ENCODE results near the gene TGM4.

Gene TGM4

GRCh38 chr3:44883213-44883955 is 9.0 kb downstream of the TGM4 start:
- DNase-seq, result no peak

DNA sequence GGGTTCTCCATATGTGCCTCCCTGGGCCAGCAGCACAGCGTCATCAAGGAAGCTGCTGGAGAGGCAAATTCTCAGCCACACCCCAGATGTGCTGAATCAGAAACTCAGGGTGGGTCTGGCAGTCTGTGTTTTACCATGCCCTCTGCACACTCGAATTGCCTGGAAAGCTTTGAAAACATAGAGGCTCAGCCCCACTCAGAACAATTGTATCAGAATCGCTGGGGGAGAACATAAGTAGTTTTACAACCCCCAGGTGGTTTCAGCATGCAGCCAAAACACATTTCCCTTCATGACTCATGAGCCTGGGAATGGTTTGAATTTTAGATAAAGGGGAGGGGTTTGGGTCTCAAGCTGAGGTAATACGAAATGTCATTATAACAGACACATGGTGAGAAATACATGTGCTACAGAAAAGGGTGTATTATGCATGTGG is 9.6 kb downstream of the TGM4 start:
- no peak for DNase-seq

DNA sequence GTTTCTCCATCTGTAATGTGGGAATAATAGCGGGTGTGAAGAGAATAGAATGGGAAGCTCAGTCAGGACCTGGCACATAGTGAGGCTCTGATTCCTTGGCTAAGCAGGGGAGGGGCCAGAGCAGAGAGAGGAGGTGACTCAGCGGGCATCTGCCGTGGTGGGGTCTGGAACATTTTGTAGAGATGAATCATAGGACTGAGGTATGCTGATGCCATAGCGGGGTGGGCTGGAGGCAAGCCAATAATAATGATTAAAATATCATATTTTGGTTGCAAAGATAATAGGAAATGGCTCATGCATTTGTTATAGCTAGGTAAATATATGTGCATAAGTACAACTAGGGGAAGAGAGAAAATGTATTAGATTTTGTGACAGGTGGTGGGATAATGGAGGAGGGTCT is 11.2 kb downstream of the TGM4 start:
- DNase-seq, result no peak

GRCh38 chr3:44886561-44886960 is 12.2 kb downstream of the TGM4 start:
- DNase-seq, result no peak

GRCh38 chr3:44887101-44887500 is 12.7 kb downstream of the TGM4 start:
- DNase-seq, result no peak

DNA sequence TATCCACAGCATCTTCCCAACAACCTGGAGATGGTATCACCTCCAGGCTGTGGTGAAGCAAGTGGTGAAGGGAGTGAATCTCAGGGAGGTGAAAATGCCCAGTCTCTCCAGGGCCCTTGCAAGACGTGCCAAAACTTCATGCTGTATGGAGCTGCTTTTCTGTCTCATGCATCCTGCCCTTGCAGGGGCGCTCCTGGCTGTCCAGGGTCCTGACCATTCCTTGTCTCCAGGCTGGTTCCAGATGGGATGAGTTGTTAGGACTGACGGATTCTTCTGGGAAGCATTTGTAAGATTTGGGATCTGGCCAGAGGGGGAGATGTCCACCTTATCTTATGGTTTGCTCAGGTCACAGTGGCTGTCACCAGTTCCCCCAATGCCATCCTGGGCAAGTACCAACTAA is 15.8 kb downstream of the TGM4 start:
- DNase-seq, result no peak

DNA sequence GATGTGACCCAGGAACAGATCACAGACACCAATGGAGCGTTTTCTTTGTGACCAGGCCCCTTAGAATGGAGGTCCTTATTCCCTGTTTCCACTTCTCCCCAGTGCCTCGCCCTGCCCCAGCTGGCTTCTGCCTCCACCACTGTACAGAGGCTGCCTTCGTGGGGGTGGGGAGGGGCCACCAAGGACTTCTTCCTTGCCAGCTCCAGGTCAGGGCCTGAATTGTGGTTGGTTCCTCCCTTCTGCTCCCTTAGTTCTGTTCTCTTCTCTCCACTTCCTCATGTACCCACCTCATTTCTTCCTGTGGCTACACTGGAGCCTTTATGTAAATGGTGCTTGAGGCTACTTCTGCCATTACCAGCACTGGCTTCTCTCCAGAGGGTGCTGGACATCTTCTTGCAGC is 16.4 kb downstream of the TGM4 start:
- DNase-seq, result no peak

DNA sequence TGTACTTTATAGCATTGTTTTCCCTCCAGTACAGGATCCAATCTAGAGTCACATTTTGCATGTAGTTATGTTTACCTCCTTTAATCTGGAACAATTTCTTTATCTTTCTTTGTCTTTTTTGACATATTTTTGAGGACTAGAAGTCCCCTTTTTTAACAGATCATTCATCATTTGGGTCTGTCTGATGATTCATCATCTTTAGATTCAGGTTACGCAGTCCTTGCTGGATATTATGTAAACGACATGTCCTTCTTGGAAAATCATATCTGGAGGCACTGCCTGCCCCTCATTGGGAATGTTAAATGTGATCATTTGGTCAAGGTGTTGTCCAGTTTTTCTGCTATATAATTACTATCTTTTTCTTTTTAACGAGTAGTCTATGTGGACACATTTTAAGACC is 18.3 kb downstream of the TGM4 start:
- no peak for DNase-seq

GRCh38 chr3:44893097-44893496 is 18.7 kb downstream of the TGM4 start:
- no peak for DNase-seq

- DNase-seq, result no peak
These were observed 20.1 kb downstream of the TGM4 start for GRCh38 chr3:44894485-44894884.

GRCh38 chr3:44896440-44896839 is 22.0 kb downstream of the TGM4 start:
- DNase-seq, result no peak

- DNase-seq, result no peak
These were observed 25.4 kb downstream of the TGM4 start for GRCh38 chr3:44899683-44900367.

- no peak for DNase-seq
These were observed 28.2 kb downstream of the TGM4 start for GRCh38 chr3:44902628-44903027.

DNA sequence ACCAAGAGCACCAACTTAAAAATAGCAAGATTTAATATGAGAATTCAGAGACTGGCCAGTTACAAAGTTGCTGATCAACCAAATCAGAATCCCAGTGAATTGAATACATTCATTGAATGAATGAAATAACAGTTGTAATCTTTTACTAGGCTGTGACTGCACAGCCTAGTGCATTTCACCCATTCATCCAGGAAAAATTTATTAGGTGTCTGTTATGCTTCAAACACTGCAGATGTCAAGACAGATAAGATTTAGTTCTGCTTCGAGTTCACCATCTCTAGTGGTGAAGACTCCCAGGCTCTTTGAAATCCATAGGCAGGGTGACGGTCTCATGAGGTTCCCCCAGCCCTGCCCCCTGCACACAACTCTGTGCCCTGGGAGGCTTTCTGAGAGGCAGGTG is 28.9 kb downstream of the TGM4 start:
- DNase-seq, result no peak

- DNase-seq, result no peak
These were observed 29.3 kb downstream of the TGM4 start for GRCh38 chr3:44903751-44904150.

DNA sequence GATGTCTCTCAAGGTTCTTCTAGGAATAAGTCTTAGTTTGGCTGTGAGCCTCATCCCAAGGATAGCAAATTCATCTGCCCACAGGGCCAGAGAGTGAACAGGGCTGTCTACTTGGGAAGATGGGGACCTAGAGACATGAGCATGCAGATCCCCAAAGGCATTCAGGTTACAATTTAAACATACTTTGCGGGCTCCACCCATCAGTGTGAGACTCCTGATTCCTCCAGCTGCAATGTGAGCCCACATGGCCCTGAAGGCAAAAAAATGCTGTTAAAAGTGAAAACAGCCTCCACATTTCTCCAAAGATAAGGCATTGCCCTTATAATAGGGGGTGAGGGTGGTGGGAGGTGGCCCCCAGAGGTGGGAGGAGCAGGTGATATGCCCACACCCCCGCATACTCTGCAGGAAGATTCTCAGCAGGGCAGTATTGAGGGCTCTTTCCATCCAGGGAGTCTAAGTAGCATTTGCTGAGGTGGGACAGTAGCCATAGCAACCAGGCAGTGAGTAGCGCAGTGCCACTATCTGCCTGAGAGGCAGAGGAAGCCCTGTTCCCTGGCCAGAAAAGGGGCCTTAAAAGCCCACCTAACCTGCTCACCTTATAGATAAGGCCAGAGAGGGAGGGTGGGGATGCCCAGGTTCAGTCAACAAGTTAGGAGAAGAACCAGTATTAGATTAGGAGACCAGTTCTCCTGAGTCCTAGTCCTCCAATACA is 31.2 kb downstream of the TGM4 start:
- no peak for DNase-seq

GRCh38 chr3:44906997-44907396 is 32.6 kb downstream of the TGM4 start:
- no peak for DNase-seq

GRCh38 chr3:44907612-44908011 is 33.2 kb downstream of the TGM4 start:
- no peak for DNase-seq

- no peak for DNase-seq
These were observed 34.7 kb downstream of the TGM4 start for GRCh38 chr3:44909063-44909462.

DNA sequence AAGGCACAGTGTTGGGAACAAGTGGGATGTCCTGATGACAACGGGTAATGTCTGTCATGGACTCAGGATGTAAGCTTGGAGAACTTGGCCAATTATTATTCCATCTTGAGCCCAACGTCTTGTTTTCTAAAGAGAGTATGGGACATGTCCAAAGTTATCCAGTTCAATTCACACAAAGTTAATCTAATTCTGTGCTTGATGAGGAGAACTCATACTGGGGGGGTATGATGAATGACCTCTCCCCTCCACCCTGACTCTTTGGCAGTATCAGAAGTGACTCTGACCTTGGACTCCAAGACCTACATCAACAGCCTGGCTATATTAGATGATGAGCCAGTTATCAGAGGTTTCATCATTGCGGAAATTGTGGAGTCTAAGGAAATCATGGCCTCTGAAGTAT is 36.3 kb downstream of the TGM4 start:
- DNase-seq, result no peak

DNA sequence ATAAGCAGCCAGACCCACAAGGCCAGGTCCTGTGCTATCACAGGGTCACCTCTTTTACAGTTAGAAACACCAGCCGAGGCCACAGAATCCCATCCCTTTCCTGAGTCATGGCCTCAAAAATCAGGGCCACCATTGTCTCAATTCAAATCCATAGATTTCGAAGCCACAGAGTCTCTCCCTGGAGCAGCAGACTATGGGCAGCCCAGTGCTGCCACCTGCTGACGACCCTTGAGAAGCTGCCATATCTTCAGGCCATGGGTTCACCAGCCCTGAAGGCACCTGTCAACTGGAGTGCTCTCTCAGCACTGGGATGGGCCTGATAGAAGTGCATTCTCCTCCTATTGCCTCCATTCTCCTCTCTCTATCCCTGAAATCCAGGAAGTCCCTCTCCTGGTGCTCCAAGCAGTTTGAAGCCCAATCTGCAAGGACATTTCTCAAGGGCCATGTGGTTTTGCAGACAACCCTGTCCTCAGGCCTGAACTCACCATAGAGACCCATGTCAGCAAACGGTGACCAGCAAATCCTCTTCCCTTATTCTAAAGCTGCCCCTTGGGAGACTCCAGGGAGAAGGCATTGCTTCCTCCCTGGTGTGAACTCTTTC is 39.6 kb downstream of the TGM4 start:
- DNase-seq, result peak; percentile 71

- DNase-seq, result no peak
These were observed 40.5 kb downstream of the TGM4 start for GRCh38 chr3:44914936-44915335.

GRCh38 chr3:44915702-44916438 is 41.5 kb downstream of the TGM4 start:
- no peak for DNase-seq
